Measurements from ENCODE around the gene NARF. TPM values are rescaled to one million over a fixed set of nuclear protein-coding genes. Genes with fewer than 3 reads are reported as not detected.

The NARF gene
- total and polyA plus RNA-seq, 2 experiments from 2014 or later, result 43.9 to 91.8 TPM

GRCh38 chr17:82444941-82445521 is 13.5 kb upstream of the NARF start:
- H3K4me1 ChIP-seq (ENCODE audit: insufficient read depth), result peaks cover 10% of the 10 kb centered on the region
- no peak overlapping the region for H3K27ac ChIP-seq
- H4K20me1 ChIP-seq (ENCODE audit: insufficient read depth, poor library complexity, severe bottlenecking), result no peaks in the 10 kb centered on the region
- H3K4me3 ChIP-seq, result no peak overlapping the region
- 89% methylated on average over 19 of the region's 19 CpGs for WGBS (ENCODE audit: low lambda C conversion rate, missing lambda C conversion rate)
- TF ChIP-seq EZH2phosphoT487 (IDR thresholded peaks at IDR 0.05; ENCODE audit: low read depth, severe bottlenecking, unreplicated experiment), result no peak
- no peak for TF ChIP-seq EZH2 (IDR thresholded peaks at IDR 0.05; ENCODE audit: borderline replicate concordance)
- no peak for TF ChIP-seq CTCF (IDR thresholded peaks at IDR 0.05; ENCODE audit: poor library complexity)
- no peaks in the 10 kb centered on the region for H3K36me3 ChIP-seq (replicated peaks; ENCODE audit: insufficient read depth, low read depth)
- no peak overlapping the region for H3K4me2 ChIP-seq
- peaks cover 13% of the 10 kb centered on the region for H3K79me2 ChIP-seq
- no peaks in the 10 kb centered on the region for H3K27me3 ChIP-seq
- H3K9me2 ChIP-seq (replicated peaks; ENCODE audit: insufficient read depth), result no peaks in the 10 kb centered on the region
- no peak overlapping the region for H2AFZ ChIP-seq
- DNase-seq (ENCODE audit: low spot score), result no peak
- no peaks in the 10 kb centered on the region for H3K9me3 ChIP-seq (ENCODE audit: low read depth)

- Histone ChIP-seq H2AFZ (no peak overlapping the region), H3K36me3 (replicated peaks; ENCODE audit: insufficient read depth, low read depth) (no peaks in the 10 kb centered on the region), H3K4me2 (no peak overlapping the region), H3K4me3 (no peak overlapping the region), H3K9me2 (replicated peaks; ENCODE audit: insufficient read depth) (no peaks in the 10 kb centered on the region), H3K4me1 (ENCODE audit: insufficient read depth) (peaks cover 10% of the 10 kb centered on the region), H3K27ac (no peak overlapping the region), H3K9me3 (ENCODE audit: low read depth) (no peaks in the 10 kb centered on the region), H3K27me3 (no peaks in the 10 kb centered on the region), H4K20me1 (ENCODE audit: insufficient read depth, poor library complexity, severe bottlenecking) (no peaks in the 10 kb centered on the region), H3K79me2 (peaks cover 16% of the 10 kb centered on the region)
- 93% methylated on average over 13 of the region's 13 CpGs for WGBS (ENCODE audit: low lambda C conversion rate, missing lambda C conversion rate)
- TF ChIP-seq EZH2 (IDR thresholded peaks at IDR 0.05; ENCODE audit: borderline replicate concordance) (no peak), CTCF (IDR thresholded peaks at IDR 0.05; ENCODE audit: poor library complexity) (no peak), EZH2phosphoT487 (IDR thresholded peaks at IDR 0.05; ENCODE audit: low read depth, severe bottlenecking, unreplicated experiment) (no peak)
- DNase-seq (ENCODE audit: low spot score), result no peak
Measured at GRCh38 chr17:82445542-82445941, 13.0 kb upstream of the NARF start.

- Histone ChIP-seq H3K79me2 (peaks cover 16% of the 10 kb centered on the region), H3K27ac (no peak overlapping the region), H3K4me1 (ENCODE audit: insufficient read depth) (peaks cover 10% of the 10 kb centered on the region)
Measured at GRCh38 chr17:82446124-82446523, 12.4 kb upstream of the NARF start.

More at GRCh38 chr17:82446124-82446523, 12.4 kb upstream of the NARF start:
- H2AFZ ChIP-seq, result no peak overlapping the region
- no peaks in the 10 kb centered on the region for H3K27me3 ChIP-seq
- no peak overlapping the region for H3K4me2 ChIP-seq
- WGBS (ENCODE audit: low lambda C conversion rate, missing lambda C conversion rate), result 90% methylated on average over 15 of the region's 15 CpGs
- TF ChIP-seq CTCF (IDR thresholded peaks at IDR 0.05; ENCODE audit: poor library complexity) (no peak), EZH2phosphoT487 (IDR thresholded peaks at IDR 0.05; ENCODE audit: low read depth, severe bottlenecking, unreplicated experiment) (no peak), EZH2 (IDR thresholded peaks at IDR 0.05; ENCODE audit: borderline replicate concordance) (no peak)
- no peaks in the 10 kb centered on the region for H4K20me1 ChIP-seq (ENCODE audit: insufficient read depth, poor library complexity, severe bottlenecking)
- H3K9me3 ChIP-seq (ENCODE audit: low read depth), result no peaks in the 10 kb centered on the region
- DNase-seq (ENCODE audit: low spot score), result no peak
- H3K36me3 ChIP-seq (replicated peaks; ENCODE audit: insufficient read depth, low read depth), result no peaks in the 10 kb centered on the region
- H3K9me2 ChIP-seq (replicated peaks; ENCODE audit: insufficient read depth), result no peaks in the 10 kb centered on the region
- no peak overlapping the region for H3K4me3 ChIP-seq
